Fibroblast of the aortic adventitia (primary cell): ENCODE measurements around the gene HMOX2. TPM values are rescaled to one million over a fixed set of nuclear protein-coding genes. Genes with fewer than 3 reads are reported as not detected.

Experiments used
- DNase-seq: peaks from one replicate; pipeline ENCODE4 v3.0.0-alpha.2; 2010; ENCODE audit warnings: low read depth
- H3K4me3 ChIP-seq: 2 replicates; pipeline ENCODE4 v1.5.1; 2011; ENCODE audit warnings: low read depth, mild to moderate bottlenecking, control low read depth, low read length, moderate library complexity
- CTCF ChIP-seq: IDR thresholded peaks from 2 replicates; pipeline ENCODE4 v1.5.1; 2011; ENCODE audit warnings: mild to moderate bottlenecking, low read length, control low read depth, inconsistent platforms; ENCODE audit not compliant: insufficient read depth
- total RNA-seq: library from RNA; depleted of rRNA; stranded (reverse); fragments of >200 nt; gene quantifications from 2 replicates; pipeline ENCODE4 v1.2.3, GENCODE V29; 2012; ENCODE audit warnings: low replicate concordance

Gene HMOX2
- total RNA-seq, 1 donor = 30.5 TPM

DNA sequence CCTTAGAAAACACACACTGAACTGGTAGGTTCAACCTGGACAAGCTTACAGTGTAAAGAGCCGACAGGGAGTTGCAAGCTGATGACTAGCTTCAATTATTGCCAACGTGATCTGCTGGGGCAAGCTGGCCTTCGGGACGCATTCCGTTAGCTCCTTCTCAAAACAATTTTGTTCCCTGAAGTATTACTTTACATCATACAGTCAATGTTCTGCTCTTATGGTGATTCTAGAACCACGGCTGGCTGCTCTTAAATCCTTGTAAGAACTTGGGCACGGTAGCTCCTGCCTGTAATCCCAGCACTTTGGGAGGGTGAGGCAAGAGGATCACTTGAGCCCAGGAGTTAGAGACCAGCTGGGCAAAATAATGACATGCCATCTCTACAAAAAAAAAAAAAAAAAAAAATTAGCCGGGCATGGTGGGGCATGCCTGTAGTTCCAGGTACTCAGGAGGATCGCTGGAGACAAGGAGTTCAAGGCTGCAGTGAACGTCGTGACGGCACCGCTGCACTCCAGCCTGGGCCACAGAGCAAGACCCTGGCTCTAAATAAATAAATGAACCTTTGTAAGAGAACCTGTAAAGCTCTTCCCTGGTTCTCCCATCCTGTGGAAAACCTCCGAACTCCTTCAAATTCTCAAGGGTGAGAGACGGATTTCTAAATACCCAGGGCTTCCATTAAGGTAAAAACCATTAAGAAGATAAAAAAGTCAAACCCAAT, 60.4 kb downstream of the HMOX2 start:
- TF ChIP-seq CTCF = no peak
- no peak for DNase-seq
- H3K4me3 ChIP-seq = no peak overlapping the region

- DNase-seq = no peak
- TF ChIP-seq CTCF = no peak
These were observed 61.5 kb downstream of the HMOX2 start for GRCh38 chr16:4537376-4538343.

DNA sequence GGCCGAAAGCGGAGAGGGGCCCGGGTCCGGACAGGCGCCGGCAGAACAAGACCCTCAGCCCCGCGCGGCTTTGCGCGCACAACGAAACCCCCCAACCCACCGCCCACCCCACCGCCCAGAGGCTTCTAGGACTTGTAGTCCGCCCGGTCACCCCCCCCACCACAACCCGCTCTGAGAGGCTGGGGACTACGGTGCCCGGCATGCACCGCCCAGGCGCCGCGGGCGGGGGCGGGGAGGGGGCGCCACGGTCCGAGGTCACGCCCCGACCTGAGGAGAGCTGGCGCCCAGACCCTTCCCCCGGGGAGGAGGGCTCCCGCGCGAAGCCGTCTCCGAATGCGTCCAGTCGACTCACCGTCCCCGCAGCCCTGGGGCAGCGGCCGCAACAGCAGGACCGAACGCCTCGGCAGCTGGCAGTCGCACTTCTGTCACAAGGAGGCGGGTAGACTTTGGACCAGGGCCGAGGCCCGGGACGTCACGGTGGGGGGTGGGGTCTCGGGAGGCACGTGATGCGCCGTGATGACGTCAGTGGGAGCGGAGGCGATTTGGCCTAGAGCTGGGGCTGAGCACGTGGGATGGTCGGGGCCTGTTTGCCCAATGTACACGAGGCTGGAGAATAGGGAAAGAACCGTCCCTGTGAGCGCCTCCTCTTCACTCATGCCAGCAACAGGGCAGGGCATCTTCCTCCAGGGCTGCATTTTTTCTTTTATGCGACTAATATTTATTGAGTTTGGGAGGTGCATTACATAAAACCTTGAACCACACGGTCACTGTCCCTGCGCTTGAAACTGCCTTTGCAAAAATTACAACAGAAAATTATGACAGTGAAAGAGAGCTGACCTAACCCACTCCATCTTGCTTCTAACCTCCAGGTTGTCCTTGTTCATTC, 62.4 kb downstream of the HMOX2 start, which contains the start of gene CDIP1:
CDIP1 (minus strand) TSS at position 424 of the 886 bp plus-strand sequence. CDS start 24,643 bp downstream, outside the sequence.
- DNase-seq = peak; percentile 93
- no peak for TF ChIP-seq CTCF

More at GRCh38 chr16:4537376-4538343, 61.5 kb downstream of the HMOX2 start:
- H3K4me3 ChIP-seq = peak overlapping the region; percentile 77

DNA sequence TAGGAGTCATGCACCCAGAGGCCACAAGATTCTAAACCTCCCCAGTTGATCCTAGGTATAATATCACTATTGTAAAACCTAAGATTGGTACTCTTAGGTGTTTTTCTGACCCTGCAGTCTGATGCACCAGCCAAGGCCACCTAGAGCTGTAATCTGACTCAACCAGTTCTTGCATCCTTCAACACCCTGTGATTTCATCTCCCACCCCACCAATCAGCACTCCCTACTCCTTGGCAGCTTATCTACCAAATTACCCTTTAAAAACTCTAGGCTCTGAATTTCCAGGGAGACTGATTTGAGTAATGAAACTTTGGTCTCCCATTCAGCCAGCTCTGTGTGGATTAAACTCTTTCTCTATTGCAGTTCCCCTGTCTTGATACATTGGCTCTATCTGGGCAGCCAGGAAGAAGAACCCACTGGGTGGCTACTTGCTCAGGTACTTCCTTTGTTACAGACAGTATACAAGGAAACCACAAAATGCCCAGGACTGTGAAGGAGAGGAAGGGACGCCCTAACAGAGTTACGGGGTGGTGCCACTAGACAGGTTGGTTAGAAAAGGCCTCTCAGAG, 63.6 kb downstream of the HMOX2 start:
- DNase-seq = no peak
- H3K4me3 ChIP-seq = no peak overlapping the region
- TF ChIP-seq CTCF = no peak

More for the DNA sequence above, 62.4 kb downstream of the HMOX2 start, which contains the start of gene CDIP1:
- peak within 1 kb of the TSS; percentile 77 for H3K4me3 ChIP-seq

- TF ChIP-seq CTCF = no peak
- no peak overlapping the region for H3K4me3 ChIP-seq
- no peak for DNase-seq
These were observed 68.3 kb downstream of the HMOX2 start for GRCh38 chr16:4544473-4544872.

GRCh38 chr16:4548124-4548523, 71.9 kb downstream of the HMOX2 start:
- no peak for DNase-seq

More at GRCh38 chr16:4548124-4548523, 71.9 kb downstream of the HMOX2 start:
- TF ChIP-seq CTCF = no peak
- H3K4me3 ChIP-seq = no peak overlapping the region
